HG03457 (cell line): ENCODE data around the gene GNA14.
"Not testable (repeated sequence)": the region's sequence is repeated elsewhere in the genome, so short reads cannot be mapped to it uniquely, and the experiment has no call there.

Experiments
- ATAC-seq: cut with Tn5 transposase; IDR thresholded peaks from one replicate; pipeline ENCODE4 v1.9.1; 2021; ENCODE audit warnings: moderate number of reproducible peaks; ENCODE audit not compliant: unreplicated experiment

GNA14 gene

DNA sequence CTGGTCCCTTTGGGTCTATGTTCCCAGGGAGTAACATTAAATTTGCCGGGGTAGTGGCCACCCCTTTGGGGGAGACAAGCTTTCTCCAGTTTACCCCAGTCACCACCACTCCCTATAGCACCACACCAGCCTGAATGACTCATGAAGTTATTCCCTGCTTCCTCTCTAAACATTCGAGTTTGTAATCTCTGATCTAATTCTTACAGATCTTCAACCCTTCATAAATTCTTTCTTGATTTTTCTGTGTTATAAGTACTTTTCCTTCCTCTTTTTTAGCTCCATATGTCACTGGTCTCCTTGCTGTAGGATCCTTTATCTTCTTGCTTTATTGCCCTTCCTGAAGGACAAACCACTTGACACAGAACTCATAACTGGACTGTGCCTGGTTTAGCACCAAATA is 55.6 kb downstream of the GNA14 start:
- ATAC-seq, result no peak

DNA sequence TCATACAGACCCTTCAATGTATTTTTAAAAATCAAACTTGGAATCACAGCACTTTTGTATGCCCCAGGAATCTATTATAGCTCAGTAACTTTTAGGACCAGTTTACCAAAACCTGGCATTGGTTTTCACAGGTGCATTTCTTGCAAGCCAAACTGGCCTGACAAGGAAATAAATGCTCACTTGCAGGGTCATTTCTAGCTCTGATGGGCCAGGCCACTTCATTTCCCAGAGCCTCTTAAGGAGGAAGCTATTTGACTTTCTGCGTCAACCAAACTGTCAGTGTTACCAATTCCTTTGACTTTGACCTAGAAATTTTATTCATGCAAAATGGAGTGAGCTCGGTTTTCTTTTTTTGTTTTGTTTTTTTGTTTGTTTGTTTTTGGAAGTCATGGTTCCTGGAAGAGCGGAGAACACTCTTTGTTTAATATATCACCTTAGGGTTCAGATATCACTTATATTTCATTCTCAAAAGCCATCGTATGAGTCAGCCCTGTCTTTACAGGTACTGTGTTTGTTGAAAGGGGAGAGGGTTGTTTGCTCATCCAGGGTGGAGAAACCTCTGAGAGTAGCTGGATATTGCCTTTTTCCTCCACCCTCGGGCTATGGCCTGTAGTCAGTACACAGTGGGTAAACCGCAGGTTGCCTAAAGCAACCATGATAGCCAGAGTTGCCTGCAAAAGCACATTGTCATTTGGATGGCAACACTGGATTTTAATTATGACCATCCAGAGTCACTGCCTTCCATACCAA is 58.9 kb downstream of the GNA14 start:
- no peak for ATAC-seq

- ATAC-seq, result no peak
Observed at GRCh38 chr9:77588271-77588937, 59.7 kb downstream of the GNA14 start.

- ATAC-seq, result no peak
Observed at GRCh38 chr9:77587851-77588250, 60.3 kb downstream of the GNA14 start.

DNA sequence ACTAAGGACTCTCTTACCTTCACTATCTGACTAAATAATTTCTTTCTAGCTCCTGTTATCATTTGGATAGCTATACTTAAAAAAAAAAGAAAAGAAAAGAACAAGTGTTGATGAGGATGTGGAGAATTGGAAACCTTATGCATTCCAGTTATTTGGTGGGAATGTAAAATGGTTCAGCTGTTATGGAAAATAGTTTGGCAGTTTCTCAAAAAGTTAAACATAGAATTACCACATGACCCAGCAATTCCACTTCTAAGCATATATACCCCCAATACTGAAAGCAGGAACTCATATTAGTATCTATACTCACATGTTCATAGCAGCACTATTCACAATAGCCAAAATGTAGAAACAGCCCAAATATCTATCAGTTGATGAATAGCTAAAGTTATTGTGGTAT is 61.1 kb downstream of the GNA14 start:
- ATAC-seq, result no peak

DNA sequence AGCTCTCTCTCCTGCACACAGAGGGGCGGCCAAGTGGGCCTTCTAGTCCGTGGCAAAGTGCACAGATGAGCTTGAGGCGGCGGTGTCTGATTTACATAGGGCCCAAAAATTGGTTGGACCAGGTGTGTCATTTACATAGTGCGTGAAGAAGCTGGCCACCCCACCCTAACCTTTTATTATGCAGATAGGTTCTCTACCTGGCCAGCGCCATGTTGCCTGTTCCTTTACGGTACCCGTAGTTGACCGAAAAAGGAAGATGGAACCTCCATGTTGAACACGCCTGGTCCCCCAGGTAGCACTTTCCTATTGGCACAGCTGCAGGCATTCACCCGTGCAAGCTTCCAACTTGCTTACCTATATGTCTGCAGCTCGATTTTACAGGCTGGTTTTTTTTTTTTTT is 61.5 kb downstream of the GNA14 start:
- no peak for ATAC-seq

DNA sequence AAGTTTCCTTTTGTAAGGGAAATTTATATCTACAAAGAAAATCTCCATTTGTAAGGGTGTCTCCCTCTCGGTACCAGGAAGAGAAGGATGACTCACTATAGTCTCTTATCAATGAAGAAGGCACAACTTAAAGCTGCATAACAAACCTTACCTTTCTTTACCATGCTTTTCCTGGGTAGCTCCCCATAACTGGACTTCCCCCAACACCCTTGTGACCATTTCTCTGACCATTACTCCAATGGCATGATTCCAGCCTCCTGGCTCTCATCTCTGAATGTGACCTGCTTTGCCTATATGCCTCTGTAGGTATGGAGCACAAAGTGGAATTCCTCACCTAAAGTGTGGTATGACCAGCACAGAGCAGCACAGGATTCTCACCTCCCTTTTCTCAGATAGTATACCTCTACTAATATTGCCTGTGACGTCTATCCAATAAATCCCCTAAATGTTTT is 62.8 kb downstream of the GNA14 start:
- ATAC-seq, result no peak

DNA sequence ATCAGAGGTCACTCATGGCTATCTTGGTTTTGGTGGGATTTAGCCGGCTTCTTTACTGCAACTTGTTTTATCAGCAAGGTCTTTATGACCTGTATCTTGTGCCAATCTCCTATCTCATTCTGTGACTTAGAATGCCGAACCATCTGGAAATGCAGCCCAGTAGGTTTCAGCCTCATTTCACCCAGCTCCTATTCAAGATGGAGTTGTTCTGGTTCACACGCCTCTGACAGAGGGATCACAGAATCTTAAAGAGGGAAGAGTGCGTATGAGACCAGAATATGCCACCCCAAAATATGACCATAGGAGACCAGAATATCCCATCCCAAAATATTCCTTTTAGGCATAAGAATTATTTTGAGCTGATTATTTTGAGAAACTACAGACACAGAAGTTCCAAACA is 63.2 kb downstream of the GNA14 start:
- ATAC-seq, result not testable (repeated sequence)

DNA sequence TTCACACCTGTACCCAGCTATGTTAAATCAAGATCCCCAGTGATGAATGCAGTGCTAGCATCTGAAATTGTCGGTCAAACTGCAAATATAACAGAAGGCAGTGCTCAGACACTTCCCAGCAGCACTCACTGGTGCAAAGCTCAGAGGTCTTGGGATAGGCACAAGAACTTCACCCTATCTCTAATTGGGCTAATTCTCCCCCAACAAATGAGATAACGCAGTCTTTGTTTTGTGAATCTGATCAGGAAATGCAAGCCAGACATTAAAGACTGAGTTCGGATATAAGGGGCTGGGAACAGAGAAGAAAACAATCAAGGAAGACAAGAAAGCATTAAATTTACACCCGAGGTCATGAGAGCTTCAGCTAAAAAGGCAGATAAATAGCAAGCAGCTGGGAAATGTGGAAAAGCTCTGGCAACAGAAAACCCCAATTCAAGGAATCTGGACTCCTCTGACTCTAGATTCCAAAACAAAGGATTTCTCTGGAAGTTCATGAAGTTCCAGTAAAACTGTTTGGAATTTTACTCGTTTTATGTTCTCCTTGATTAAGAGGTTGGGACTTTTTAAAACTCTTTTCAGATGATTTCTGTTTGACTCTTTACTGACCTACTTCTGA is 65.1 kb downstream of the GNA14 start:
- ATAC-seq, result no peak

- no peak for ATAC-seq
Observed at GRCh38 chr9:77582525-77582924, 65.6 kb downstream of the GNA14 start.

- no peak for ATAC-seq
Observed at GRCh38 chr9:77575785-77576184, 72.3 kb downstream of the GNA14 start.

- no peak for ATAC-seq
Observed at GRCh38 chr9:77569335-77569734, 78.8 kb downstream of the GNA14 start.

GRCh38 chr9:77563174-77563573 is 84.9 kb downstream of the GNA14 start:
- no peak for ATAC-seq

GRCh38 chr9:77562019-77562748 is 85.9 kb downstream of the GNA14 start:
- no peak for ATAC-seq

GRCh38 chr9:77561331-77562018 is 86.6 kb downstream of the GNA14 start:
- no peak for ATAC-seq

- no peak for ATAC-seq
Observed at GRCh38 chr9:77556396-77556795, 91.7 kb downstream of the GNA14 start.

DNA sequence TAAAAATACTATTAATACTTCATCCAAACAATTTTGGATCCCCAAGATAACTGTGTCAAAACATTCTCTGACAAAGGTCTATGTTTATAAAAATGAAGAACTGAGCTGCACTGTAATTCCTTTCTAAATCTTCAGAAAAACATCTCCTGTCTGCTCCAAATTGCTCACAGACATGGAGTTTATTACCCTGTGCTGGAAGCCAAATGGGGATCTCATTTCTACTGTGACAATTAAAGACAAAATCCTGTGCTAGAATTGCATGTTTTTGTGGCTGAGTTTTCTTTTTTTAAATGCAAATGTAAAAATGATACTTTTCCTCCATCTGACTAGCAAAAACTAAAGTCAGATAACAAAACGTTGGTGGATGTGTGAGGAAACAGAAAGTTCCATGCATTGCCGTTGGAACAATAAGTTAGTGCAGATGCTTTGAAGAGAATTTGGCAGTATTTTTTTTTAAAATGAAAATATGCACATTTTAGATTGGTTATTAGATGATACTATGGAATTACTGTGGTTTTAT is 93.5 kb downstream of the GNA14 start:
- no peak for ATAC-seq

DNA sequence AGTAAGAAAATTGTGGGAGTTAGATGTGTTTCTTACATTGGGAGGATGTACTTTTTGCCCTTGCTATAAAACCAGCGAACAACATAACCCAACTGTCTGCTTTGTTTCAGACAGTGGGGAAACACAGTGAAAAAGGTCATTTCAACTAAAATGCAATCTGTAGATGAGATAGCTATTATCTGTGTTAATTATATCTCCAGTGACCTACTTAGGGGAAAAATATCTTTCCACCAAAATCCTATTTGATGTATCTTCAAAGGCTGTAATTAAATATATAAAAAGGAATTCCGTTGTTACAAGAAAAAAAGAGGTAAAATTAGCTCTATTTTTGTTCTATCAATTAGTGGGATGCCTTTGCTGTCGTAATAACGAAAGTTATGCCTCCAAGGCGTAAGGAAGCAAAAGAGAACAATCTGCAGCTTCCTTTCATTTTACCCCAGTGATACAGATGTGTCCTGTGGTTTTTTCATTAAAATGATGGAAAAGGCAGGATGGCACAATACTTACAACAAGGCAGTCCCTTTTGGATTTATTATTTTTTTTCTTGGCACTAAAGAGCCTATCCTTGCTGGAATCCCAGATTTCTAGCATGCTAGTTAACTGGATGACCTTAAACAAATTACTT is 100.9 kb downstream of the GNA14 start:
- ATAC-seq, result no peak

GRCh38 chr9:77546376-77546950 is 101.7 kb downstream of the GNA14 start:
- no peak for ATAC-seq

DNA sequence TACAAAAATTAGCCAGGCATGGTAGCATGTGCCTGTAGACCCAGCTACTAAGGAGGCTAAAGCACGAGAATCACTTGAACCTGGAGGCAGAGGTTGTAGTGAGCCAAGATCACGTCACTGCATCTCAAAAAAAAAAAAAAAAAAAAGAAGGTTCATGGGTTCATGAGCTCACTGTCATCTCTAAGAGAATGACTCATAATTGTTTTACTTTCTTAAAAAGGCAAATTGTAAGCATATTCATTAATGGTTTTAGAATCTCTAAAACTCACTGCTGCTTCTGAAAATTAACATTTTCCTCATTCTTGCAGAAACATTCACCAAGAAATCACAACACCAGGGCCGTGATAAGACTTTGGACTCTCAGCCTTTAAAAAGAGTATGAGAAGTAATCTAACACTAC is 103.6 kb downstream of the GNA14 start:
- ATAC-seq, result no peak
